B cell (primary cell): ENCODE measurements around the gene TRIM15. TPM values are rescaled to one million over a fixed set of nuclear protein-coding genes. Genes with fewer than 3 reads are reported as not detected.
A peak's percentile ranks its signal among the peaks of the same experiment; 100 is the strongest.

ENCODE experiments used
- ATAC-seq: fragments of 200-7000 bp; cut with Tn5 transposase; one replicate; pipeline ENCODE4 v1.10.0; 2021; ENCODE audit warnings: low read depth, mild to moderate bottlenecking, moderate number of reproducible peaks, moderate library complexity
- CTCF ChIA-PET: fragments of 350-600 bp; sonication (Branson Sonifier 250); formaldehyde crosslinking; loops from one replicate; lab custom pipeline; 2021; ENCODE audit warnings: antibody characterized with exemption, inconsistent platforms; lab: Charles Lee
- POLR2A ChIA-PET: fragments of 350-600 bp; sonication (Branson Sonifier 250); formaldehyde crosslinking; loops from one replicate; lab custom pipeline; 2021; ENCODE audit warnings: antibody characterized with exemption; lab: Charles Lee
- DNase-seq: peaks from one replicate; pipeline ENCODE4 v3.0.0; 2013
- H2AFZ ChIP-seq: 2 replicates; pipeline ENCODE4 v1.6.1; 2012; ENCODE audit warnings: mild to moderate bottlenecking, low read depth, low read length; ENCODE audit not compliant: insufficient read depth, poor library complexity, severe bottlenecking
- H3K27ac ChIP-seq, 2 donors: 1 replicate in 1 of 2; 2 replicates in 1 of 2; pipeline ENCODE4 v1.5.1; 2012 to 2013; ENCODE audit warnings: low read length in 2 of 2, mild to moderate bottlenecking in 2 of 2, moderate library complexity in 1 of 2
- H3K27me3 ChIP-seq, 4 experiments: fragments of 200-600 bp in 1 of 4; sonication (generic) in 1 of 4; replicated peaks in 1 of 4; 1 replicate in 2 of 4; 2 replicates in 2 of 4; pipeline versions ENCODE4 v1.6.1 to v1.7.0; 2013 to 2016; ENCODE audit warnings: low read length in 3 of 4, mild to moderate bottlenecking in 2 of 4, mixed read lengths in 1 of 4, moderate library complexity in 1 of 4; ENCODE audit not compliant: insufficient read depth in 4 of 4, control insufficient read depth in 3 of 4; ENCODE audit errors: control extremely low read depth in 1 of 4
- H3K36me3 ChIP-seq, 2 experiments: replicated peaks in 1 of 2; 1 replicate in 1 of 2; 2 replicates in 1 of 2; pipeline versions ENCODE4 v1.6.1 to v1.7.1; 2013; ENCODE audit warnings: low read length in 1 of 2; ENCODE audit not compliant: insufficient read depth in 2 of 2, control insufficient read depth in 1 of 2; ENCODE audit errors: control extremely low read depth in 1 of 2, extremely low read depth in 1 of 2
- H3K4me1 ChIP-seq, 2 donors: fragments of 200-600 bp in 1 of 2; sonication (generic) in 1 of 2; 1 replicate in 1 of 2; 2 replicates in 1 of 2; pipeline versions ENCODE4 v1.5.1 to v1.6.1; 2013 to 2017; ENCODE audit warnings: low read length in 2 of 2; ENCODE audit not compliant: control insufficient read depth in 2 of 2, insufficient read depth in 2 of 2
- H3K4me2 ChIP-seq: replicated peaks from 2 replicates; pipeline ENCODE3; 2012; ENCODE audit warnings: mild to moderate bottlenecking, low read depth, low read length; ENCODE audit not compliant: poor library complexity, severe bottlenecking
- H3K4me3 ChIP-seq, 5 experiments: fragments of 200-600 bp in 1 of 5; sonication (generic) in 1 of 5; 1 replicate in 3 of 5; 2 replicates in 2 of 5; pipeline versions ENCODE4 v1.5.1 to v1.7.0; 2011 to 2016; ENCODE audit warnings: low read length in 4 of 5, mild to moderate bottlenecking in 4 of 5, low read depth in 2 of 5, control low read depth in 1 of 5, moderate library complexity in 1 of 5; ENCODE audit not compliant: insufficient read depth in 1 of 5; ENCODE audit errors: control extremely low read depth in 1 of 5, extremely low read depth in 1 of 5
- H3K79me2 ChIP-seq: fragments of 200-600 bp; sonication (generic); one replicate; pipeline ENCODE4 v1.6.0; 2016; ENCODE audit warnings: low read length; ENCODE audit not compliant: control insufficient read depth, insufficient read depth
- H3K9ac ChIP-seq: fragments of 200-600 bp; sonication (generic); 2 replicates; pipeline ENCODE4 v1.6.1; 2017; ENCODE audit warnings: mild to moderate bottlenecking, low read length, moderate library complexity
- H3K9me3 ChIP-seq, 3 donors: one replicate each; pipeline versions ENCODE4 v1.6.1 to v1.7.1; 2013; ENCODE audit warnings: low read length in 2 of 3; ENCODE audit not compliant: control insufficient read depth in 2 of 3, insufficient read depth in 1 of 3; ENCODE audit errors: control extremely low read depth in 1 of 3
- H4K20me1 ChIP-seq: 2 replicates; pipeline ENCODE4 v1.6.0; 2012; ENCODE audit warnings: mild to moderate bottlenecking, low read length; ENCODE audit not compliant: insufficient read depth, control insufficient read depth, poor library complexity, severe bottlenecking
- H3K27ac Mint-ChIP-seq: one replicate; pipeline ENCODE4 v1.8.0; 2021; ENCODE audit warnings: mixed read lengths
- H3K27me3 Mint-ChIP-seq: one replicate; pipeline ENCODE4 v1.8.0; 2021; ENCODE audit warnings: mixed read lengths
- H3K4me1 Mint-ChIP-seq: one replicate; pipeline ENCODE4 v1.8.0; 2021; ENCODE audit warnings: mixed read lengths
- H3K4me3 Mint-ChIP-seq: one replicate; pipeline ENCODE4 v1.8.0; 2021; ENCODE audit warnings: mixed read lengths
- H3K9me3 Mint-ChIP-seq: one replicate; pipeline ENCODE4 v1.8.0; 2022; ENCODE audit warnings: mixed read lengths; ENCODE audit not compliant: insufficient read depth
- EZH2 ChIP-seq: IDR thresholded peaks from 2 replicates; pipeline ENCODE4 v1.6.1; 2012; ENCODE audit warnings: borderline replicate concordance, low read depth, mild to moderate bottlenecking, moderate library complexity, low read length; ENCODE audit not compliant: insufficient read depth, poor library complexity, severe bottlenecking
- WGBS: methylation state at CpG from one replicate; pipeline ENCODE4 v1.1.5; 2013; ENCODE audit warnings: missing lambda C conversion rate; ENCODE audit not compliant: insufficient coverage; 5-methylcytosine and 5-hydroxymethylcytosine counted together
- intact Hi-C: fragments of 100-400 bp; cut with micrococcal nuclease; formaldehyde crosslinking; loops from one replicate; pipeline ENCODE4 v1.10.0; 2022
- polyA plus RNA-seq: library from polyadenylated mRNA; depleted of rRNA; stranded (reverse); fragments of >200 nt; gene quantifications from 2 replicates; pipeline ENCODE4 v1.2.3, GENCODE V29; 2012
- total RNA-seq, 2 donors: library from RNA; stranded (reverse); fragments of 120-200 nt in 1 of 2; gene quantifications; 1 replicate in 1 of 2; 2 replicates in 1 of 2; pipeline versions ENCODE4 v1.2.3 to v1.2.4, GENCODE V29; 2013 to 2022
- TF ChIP-seq, protein P1 (sequence below): fragments of 200-600 bp; IDR thresholded peaks from one replicate; pipeline ENCODE4 v1.8.0; 2022; ENCODE audit warnings: antibody characterized with exemption, mild to moderate bottlenecking

TRIM15 gene
- total and polyA plus RNA-seq, 2 donors (not counting 1 experiment from before 2014, with no cell fraction given), result not detected

DNA sequence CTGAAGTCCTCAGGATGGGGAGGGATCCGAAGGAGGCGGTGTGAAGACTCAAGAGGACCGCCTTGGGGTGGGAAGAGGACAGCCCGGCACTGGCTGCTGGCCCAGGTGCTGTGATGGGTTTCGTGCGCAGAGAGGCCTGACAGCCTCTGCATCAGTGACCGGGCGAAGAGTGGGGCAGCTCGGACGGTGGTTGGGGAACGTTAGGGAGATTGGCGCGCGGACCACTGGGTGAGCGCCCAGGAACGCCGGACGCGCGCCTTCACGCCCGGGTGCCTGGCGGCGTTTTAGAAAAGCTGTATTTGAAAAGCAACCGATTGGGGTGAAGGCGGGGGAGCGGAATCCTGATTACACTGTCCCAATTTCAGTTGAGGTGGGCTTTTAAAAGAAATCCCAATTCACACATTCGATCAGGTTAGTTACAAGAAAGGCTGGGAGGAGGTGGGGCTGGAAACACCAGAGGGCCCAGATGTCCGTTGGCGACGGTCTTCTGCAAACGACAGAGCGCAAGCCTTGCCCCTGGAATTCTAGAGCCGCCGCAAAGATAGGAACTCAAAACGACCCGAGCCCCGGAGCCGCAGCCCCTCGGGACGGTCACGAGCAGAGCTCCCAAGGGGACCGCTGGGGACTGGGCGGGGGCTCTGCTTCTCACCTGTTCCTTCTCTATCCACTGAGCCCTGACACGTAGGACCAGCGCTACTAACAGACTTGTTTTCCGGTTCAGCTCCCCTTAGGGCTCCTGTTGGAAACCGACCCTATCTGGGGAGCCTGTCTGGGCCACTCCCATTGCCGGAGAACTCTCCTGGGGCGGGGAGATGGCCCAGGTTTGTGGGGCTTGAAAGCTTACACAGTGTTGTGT lies 35.9 kb upstream of the TRIM15 start:
- H3K27ac ChIP-seq, result no peak overlapping the region
- DNase-seq, result peak; percentile 59
- ChIA-PET POLR2A (no interaction called here), CTCF (interaction anchor here (2.3 kb wide), 1 partner anchor 24 kb away, joined by 22 read pairs; no protein-coding TSS in a partner anchor)
- H3K4me3 ChIP-seq, result no peak overlapping the region
- peak overlapping the region; percentile 63 for H3K4me2 ChIP-seq
- intact Hi-C loops, result no loop called here
- H3K36me3 ChIP-seq, result no peaks in the 10 kb centered on the region
- WGBS, result 29% methylated on average over 43 of the region's 50 CpGs
- peak; percentile 44 for ATAC-seq
- TF ChIP-seq, protein P1, sequence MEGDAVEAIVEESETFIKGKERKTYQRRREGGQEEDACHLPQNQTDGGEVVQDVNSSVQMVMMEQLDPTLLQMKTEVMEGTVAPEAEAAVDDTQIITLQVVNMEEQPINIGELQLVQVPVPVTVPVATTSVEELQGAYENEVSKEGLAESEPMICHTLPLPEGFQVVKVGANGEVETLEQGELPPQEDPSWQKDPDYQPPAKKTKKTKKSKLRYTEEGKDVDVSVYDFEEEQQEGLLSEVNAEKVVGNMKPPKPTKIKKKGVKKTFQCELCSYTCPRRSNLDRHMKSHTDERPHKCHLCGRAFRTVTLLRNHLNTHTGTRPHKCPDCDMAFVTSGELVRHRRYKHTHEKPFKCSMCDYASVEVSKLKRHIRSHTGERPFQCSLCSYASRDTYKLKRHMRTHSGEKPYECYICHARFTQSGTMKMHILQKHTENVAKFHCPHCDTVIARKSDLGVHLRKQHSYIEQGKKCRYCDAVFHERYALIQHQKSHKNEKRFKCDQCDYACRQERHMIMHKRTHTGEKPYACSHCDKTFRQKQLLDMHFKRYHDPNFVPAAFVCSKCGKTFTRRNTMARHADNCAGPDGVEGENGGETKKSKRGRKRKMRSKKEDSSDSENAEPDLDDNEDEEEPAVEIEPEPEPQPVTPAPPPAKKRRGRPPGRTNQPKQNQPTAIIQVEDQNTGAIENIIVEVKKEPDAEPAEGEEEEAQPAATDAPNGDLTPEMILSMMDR, result no peak
- TF ChIP-seq EZH2, result no peak
- no peaks in the 10 kb centered on the region for H4K20me1 ChIP-seq
- H3K79me2 ChIP-seq, result no peaks in the 10 kb centered on the region
- peaks cover 0 to 6% (median 0%) of the 10 kb centered on the region in 3 donors for H3K9me3 ChIP-seq
- H3K27me3 ChIP-seq, result peaks cover 0 to 51% (median 37%) of the 10 kb centered on the region in 4 experiments
- Mint-ChIP-seq H3K4me3 (peak overlapping the region; percentile 45), H3K4me1 (peaks cover 12% of the 10 kb centered on the region), H3K27me3 (peaks cover 54% of the 10 kb centered on the region), H3K9me3 (no peaks in the 10 kb centered on the region), H3K27ac (no peak overlapping the region)
- peak overlapping the region; percentile 49 for H2AFZ ChIP-seq
- H3K4me1 ChIP-seq, result peaks cover 13 to 18% of the 10 kb centered on the region in 2 donors
- H3K9ac ChIP-seq, result no peak overlapping the region
